DMS114 treated with DMSO at 0.1 percent for 48 hours (cell line): Measurements from ENCODE around the gene SELP.

Experiments
- DNase-seq: peaks from one replicate; lab custom pipeline; 2025; ENCODE audit not compliant: unreplicated experiment; lab: John Stamatoyannopoulos, UW

Gene SELP

DNA sequence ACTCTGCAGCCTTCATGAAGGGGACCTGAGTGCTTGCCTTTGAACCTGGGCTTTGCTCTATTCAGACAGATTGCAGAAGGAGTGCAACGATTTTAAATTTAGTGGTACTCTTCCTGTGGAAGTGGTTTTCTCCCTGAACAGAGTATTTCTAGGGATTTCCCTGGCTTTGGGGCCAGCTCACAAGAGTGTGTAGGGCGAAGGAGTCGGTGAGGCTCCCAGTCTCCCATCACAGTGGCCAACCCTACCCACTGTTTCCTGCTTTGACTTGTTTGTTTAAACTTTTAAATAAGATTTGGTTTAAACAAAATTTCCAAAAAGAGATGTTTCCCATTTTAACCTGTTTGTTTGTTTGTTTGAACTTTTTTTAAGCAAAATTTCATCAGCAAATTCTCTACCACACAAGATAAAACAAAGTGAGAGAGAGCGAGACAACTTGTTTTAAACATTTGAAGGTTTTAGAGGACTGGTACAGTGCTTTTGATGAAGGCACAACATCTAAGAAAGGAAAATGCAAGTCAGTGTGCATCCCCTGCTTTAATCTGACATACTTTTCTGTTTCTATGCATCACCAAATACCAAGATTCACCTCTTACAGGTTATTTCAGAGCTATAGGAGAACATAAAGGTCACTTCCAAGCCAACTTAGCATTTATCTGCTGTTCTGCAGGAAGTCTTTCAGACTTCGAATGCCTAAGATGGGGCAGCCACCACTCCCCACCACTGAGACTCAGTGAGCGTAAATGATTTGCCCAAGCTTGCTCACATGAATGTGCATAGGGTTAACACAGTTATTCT lies 6.6 kb downstream of the SELP start:
- DNase-seq = no peak

DNA sequence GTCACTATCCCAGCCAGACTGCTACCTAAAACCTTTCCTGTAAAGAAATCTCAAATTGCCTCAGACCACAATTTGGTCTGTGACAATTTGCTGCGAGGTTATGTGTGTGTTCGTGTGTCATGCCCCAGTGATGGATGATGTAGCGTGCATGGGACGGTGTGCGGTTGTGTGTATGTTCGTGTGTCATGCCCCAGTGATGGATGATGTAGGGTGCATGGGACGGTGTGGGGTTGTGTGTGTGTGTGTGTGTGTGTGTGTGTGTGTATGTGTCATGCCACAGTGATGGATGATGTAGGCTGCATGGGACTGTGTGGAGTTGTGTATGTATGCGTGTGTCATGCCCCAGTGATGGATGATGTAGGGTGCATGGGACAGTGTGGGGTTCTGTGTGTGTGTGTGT lies 9.4 kb downstream of the SELP start:
- no peak for DNase-seq

DNA sequence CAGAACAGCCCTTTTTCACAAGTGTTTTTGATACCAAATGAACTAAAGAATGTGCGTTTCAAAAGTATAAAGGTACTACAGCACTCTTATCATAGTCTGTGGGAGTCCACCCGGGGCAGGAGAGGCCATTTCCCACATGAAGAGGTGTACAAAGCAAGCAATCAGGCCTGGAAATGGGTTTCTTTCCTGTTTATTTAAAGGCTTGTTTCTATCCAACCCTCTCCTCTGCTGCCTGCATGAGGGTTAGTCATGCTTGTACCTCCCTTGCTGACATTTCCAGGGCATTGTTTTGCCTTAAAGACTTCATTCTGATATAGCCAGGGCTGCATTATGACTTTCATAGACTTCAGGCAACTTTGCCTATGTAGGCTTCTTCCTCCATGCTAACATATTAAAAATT lies 11.6 kb downstream of the SELP start:
- DNase-seq = no peak

DNA sequence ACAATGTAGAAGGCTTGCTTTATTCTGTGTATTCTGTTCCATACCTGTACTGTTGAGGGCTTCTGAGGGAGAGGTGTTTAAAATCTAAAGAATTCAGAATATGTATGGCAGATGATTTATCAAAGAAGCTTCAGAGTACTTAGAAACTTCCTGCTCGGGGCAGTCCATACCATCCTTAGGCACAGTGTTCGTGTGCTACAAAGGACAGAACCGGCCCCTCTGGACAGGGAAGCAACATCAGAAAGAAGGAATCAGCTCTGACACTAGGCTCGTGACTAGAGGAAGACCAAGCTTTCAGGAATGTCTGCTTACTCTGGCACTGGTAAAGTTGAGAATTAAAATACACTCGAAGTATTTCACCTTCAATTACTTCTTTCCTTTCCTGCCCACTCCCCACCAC lies 14.1 kb downstream of the SELP start:
- DNase-seq = no peak

DNA sequence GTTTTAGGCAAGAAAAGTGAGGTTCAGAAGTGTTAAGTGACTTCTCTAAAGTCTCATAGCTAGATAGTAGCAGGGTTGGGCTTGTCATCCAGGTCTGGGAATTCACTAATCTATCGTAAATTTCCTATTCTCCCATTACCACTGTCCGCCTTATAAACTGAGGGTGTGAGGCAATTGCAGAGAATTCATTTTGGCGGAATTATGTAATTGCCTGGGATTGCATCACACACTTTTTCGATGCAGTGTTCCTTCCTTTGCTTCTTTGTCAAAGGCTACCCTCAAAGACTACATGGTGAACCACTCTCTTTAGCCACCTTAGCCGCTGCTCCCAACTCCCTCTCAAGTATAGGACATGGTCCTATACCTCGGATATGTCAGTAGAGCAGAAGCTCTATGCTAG lies 19.1 kb downstream of the SELP start:
- no peak for DNase-seq

DNA sequence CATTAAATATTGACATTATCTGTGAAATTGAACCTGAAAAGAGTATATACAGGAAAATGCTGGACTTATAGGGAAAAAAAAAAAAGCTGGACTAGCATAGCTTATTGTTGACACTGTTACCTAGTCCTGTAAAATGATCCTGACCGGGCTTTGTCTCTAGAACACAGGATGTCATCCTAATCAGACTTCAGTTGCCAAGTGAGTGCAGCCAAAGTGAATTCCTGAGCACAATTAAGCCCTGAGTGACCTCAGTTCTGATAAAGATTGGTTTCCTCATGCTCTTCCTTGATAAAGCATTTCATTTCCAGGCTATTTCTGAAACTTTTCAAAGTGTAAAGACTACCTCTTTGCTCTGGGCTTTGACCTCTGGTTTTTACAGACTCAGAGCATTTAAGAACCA lies 19.8 kb downstream of the SELP start:
- no peak for DNase-seq

DNA sequence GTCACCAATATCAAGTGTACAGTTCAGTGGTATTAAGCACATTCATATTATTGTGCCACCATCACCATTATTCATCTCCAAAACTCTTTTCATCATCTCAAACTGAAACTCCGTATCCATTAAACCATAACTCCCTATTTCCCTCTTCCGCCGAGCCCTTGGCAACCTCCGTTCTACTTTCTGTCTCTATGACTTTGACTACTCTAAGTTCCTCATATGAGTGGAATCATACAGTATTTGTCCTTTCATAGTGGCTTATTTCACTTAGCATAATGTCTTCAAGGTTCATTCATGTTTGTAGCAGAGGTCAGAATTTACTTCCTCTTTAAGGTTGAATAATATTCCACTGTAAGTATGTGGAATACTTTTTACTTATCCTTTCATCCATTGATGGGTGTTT lies 21.7 kb downstream of the SELP start:
- no peak for DNase-seq

DNA sequence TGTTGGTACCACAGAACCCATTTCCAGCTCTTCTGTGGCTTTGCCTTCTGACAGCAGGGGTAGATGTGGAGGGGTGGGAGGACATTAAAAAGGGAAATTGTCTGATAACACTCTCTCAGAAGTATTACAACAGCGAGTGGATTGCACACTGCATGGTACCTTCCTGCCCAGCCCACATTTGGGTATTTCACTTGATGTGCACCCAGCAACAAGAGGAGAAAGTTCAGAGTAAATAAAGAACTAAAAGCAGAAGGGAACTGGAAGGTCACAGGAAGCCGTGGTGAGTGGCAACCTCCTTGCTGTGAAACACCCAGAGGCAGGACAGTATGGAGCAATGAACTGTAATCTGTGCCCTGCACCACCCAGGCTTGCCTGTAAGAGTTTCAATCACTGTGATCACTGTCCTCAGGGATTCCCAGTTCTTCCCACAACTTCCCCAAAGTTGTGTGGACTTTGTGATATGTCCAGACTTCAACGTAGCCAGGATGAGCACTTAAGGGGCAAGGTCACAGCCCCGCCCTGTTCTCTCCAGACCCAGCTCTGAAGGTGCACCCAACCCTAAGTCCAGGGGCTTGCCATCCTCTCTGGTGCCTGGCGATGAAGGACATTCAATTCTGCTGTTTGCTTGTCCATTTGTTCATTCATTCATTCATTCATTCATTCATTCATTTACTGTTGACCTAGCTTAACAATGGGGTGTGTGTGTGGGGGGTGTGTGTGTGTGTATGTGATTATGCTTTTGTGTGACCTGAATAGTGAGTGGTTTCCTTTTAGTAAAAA lies 25.0 kb downstream of the SELP start:
- DNase-seq = no peak

DNA sequence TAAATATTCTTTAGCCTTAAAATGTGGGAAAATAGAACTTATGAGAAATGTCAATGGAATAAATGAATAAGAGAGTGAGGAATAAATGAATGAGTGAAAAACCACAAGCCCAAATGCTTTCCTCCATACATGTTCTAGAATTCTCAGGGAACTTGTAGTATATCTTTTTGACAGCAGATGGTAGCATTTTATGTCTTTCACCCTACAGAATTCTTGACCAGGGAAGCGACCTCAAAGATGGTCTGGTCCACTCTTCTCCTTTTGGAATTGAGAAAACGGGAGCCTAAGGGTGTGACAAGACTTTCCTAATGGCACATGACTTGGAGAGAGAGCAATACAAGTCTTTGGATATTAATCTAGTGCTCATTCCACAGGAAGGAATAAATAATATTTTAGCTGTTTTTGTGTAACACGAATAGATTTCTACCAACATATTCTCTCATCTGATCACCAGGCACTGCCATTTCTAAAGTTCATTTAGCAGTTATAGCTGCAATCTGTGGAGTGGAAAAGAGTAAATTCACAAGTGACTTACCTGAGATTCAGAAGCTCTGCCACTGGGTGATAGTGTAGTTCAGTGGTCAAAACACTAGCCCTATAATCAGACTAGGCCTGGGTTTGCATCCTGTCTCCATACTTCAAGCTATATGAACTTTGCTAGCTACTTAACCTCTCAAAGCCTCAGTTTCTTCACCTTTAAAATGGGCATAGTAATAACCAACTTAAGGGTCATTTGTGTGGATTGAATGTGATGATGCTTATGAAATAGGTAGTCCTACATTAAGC lies 28.6 kb downstream of the SELP start:
- DNase-seq = peak; percentile 11

DNA sequence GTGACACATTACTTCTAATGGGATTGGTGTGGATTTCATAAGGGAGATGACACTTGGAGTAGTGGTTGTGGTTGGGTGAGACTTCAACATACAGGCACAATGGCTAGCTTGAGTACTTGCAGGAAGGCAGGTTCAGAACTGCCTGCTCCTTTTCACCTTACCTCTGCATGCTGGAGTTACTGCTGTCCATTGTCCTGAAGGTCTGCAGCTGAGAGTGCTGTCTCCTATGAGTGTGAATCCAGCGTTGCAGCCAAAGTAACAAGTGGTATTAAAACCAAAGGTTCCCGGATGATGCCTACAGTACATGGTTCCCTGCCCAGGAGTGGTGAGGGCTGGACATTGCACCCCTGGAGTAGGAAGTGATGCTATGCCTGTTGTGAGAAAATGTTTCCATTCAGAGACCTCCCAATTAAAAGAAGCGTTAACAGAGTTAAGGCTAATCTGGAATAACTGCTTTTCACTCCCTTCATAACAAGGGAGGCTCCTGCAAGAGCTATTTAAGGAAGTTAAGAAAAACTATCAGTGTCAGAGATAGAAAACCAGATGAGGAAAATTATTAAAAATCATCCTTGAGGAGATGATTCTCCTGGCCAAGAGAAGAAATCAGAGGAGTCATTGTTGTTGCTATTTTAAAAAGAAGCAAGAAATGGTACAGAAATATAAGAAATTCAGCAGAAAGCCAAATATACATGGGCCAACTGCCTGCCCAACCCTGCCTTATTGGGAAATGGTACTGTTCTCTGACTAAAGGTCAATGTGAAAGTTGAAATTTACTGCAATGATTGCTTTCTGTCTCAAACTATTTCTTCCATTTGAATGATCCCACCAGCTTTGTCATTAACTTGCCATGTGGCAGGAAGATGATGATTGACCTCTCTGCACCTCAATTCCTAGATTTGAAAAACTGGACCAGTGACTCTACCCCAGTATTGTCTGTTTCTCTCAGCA lies 33.9 kb downstream of the SELP start:
- DNase-seq = no peak

DNA sequence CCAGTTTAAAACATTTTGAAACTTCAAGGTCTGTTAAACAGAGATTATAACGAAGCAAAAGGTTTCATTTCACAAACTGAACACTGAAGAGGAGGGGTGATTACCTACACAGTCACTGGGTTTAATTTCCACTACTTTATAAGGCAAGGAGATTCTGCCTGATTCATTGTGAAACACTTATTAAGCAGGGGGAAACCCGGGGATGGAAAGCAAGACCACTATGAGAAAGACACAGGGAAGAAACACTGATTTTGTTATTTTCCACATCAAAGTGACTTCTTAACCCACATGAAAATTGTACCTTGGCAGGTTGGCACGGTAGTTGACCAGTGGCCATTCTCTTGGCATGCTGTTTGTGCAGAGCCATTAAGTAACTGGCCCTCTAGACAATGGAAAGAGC lies 35.5 kb downstream of the SELP start:
- no peak for DNase-seq

DNA sequence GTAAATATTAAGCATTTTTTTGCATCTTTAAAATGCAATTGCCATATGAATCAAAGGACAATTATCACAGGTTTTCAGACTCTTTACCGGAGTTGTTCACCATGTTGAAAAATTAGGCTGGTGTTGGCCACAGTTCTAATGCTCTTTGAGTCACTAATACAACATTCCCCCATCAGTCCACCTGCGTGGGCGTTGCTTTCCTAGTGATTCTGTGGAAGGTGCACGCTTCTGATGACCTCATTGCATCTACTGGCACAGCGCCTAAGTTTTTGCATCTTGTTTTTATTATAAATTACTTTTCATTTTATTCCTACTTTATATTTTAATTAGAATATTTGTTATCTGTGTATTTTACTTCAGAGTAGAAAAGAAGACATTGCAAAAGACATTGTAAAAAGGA lies 39.0 kb downstream of the SELP start:
- no peak for DNase-seq

DNA sequence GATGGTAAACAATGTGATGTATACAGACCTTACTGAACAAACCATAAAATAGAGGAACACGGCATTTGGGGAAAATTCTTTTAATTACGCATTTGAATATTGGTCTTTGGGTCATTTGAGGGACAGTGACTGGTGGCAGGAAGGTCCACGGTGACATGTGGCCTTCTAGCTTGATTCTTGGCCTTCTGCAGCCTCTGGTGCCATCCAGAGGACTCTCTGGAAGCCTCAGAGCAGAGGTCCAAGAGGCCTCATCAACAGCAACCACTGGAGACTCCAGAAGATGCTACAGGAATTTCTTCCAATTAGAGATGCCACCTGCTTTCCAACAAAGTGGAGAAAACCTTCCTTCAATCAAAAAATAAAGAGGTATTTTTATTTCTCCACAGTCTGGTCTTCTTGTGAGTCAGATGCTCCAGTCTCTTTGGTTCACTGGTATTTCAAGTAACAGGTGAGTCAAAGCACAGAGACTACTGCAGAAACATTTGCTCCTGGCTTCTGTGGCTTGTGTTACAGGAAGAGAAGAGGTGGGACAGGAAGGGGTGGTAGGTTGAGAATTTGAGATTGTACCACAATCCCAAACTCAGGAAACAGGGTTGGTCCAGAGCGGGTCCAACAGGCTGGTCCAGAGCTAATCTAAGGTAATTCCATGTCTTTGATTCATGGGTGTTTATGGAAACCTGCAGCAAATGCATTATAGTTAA lies 41.0 kb downstream of the SELP start:
- no peak for DNase-seq

DNA sequence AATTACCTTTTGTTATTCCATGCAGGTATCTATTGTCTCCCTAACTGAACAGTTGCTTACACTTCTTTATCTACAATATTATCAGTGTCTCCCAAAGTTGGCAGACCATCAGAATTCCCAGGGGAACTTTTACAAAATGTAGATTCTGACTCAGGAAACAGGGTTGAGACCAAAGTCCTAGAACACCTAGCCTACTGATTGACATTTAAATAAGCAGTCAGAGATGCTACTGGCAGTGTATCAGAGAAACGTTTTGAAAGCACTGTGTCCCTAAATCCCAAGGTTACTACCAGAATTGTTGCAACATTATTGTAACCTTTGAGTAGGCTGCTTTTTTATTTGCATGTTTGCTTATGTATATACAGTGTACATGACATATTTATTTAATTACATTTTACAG lies 41.8 kb downstream of the SELP start:
- DNase-seq = no peak

DNA sequence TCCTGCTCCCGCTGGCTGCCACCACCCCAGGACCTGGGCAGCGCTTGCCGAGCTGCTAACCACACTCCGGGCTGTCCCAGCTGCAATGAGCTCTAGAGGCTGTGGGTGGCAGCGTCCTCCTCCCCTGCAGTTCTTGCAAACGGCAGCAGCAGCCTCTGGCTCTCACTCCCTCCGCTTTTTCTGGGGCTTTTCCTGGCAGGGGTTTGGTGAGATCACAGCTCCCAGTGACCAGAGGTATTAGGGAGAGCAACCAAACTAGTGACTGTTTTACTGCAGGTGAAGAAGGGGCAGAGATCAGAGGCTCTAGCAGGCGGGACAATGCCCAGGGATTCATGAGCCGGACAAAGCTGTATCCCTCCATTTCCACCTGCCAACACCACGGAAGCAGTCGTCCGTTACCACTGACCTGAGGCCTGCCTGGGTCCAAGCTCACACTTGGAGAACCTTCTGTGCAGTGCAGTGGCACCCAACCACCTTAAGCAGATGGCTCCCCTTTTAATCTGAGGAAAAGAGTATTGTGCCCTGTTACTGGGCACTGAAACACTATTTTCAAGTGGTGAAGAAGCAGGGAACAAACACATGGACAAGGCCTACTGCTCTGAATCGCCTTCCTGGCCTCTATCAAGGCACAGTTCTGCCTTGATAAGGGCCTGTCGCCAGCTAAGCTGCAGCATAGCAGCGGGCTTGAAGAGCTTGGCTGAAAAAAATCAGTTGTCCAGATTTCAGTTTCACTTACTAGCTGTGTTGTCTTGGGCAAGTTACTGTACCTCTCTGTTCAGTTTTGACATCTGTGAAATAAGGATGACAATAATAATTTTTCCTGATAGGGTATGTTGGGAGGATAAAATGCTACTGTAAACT lies 43.3 kb downstream of the SELP start, which contains the start of gene F5:
Gene F5 (minus strand): TSS at position 87 of the 861 bp plus-strand sequence. CDS start 95 bp downstream, outside the sequence.
- peak; percentile 46 for DNase-seq

DNA sequence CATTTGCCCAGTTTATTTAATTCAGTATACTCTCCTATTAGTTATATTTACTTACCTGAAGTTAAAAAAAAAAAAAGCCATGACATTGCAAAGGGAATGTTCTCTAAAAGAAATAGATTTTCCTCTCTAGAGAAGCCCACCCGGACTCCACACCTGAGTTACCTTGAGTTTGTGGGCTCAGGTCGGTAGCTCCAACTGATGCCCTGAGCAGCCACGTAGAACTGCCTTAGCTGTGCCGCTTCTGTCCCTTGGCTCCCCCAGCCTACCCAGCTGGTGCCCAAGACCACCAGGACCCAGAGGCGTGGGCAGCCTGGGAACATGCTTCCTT lies 43.9 kb downstream of the SELP start:
- DNase-seq = no peak

DNA sequence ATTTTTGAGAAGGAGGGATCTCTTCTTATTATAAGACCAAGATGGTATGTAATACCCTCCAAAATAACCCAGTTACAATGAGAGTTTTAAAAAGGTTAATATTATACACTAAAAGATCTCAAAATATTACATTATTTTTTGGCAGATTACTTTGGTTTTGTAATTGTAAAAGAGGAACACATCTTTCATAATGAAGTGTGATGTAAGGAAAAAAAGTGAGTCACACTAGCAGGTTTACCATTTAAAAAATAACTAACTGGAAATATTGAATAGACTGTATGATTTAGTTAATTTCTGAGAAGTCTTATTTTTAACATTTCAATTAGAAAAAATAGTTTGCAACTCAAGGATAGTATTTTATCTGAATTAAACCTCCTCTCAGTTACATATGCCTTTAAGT lies 44.7 kb downstream of the SELP start:
- DNase-seq = no peak

DNA sequence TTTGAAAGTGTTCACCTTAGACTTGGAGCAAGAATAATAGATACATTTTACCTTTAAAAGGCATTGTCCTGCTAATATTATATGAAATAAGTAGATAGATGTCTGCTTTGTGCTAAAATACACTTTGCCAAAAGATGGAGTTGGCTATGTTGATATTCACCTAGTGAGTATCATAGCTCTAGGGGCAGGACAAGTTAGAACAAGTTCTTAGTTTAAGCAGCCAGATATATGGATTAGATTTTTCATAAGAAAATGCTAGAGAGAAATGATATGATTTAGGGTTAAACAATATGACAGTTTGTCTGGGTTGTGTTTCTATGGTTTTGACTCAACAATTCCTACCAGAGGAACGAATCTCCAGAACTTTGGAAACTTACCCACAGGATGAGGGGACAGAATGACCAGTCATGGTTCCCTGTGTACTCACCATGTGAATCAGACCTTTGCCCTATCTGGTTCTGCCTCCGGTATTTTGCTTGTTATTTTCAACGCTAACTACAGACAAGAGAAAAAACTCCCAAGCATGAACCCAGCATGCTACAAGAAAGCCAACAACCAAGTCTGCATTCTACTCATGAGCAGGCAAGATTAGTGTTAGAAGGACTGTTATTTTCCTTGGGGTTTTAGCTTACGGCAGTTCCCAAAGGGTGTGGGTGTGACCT lies 45.3 kb downstream of the SELP start:
- no peak for DNase-seq
